IMR-90 (cell line): ENCODE data around the gene SLC27A1. TPM values are rescaled to one million over a fixed set of nuclear protein-coding genes. Genes with fewer than 3 reads are reported as not detected.

Experiments used
- ATAC-seq: fragments of 200-7000 bp; cut with Tn5 transposase; 2 replicates; pipeline ENCODE4 v1.9.1; 2020; ENCODE audit warnings: low read depth, mild to moderate bottlenecking, moderate library complexity
- BruUV-seq: library from RNA; stranded (reverse); fragments of 400-500 nt; replicated peaks from 2 replicates; lab custom pipeline; 2021; lab: Mats Ljungman, UMichigan
- CTCF ChIA-PET: fragments of 300-600 bp; formaldehyde crosslinking; extraction: SDS; loops from one replicate; lab custom pipeline; 2021; ENCODE audit warnings: antibody characterized with exemption; lab: Yijun Ruan, JAX
- POLR2A ChIA-PET: fragments of 300-600 bp; sonication (Branson Sonifier 250); formaldehyde crosslinking; loops from one replicate; lab custom pipeline; 2022; ENCODE audit warnings: antibody characterized with exemption; ENCODE audit not compliant: unreplicated experiment; lab: Charles Lee
- DNase-seq: peaks from one replicate; pipeline ENCODE4 v3.0.0; 2013
- H2AFZ ChIP-seq: replicated peaks from 2 replicates; pipeline ENCODE3; 2013; ENCODE audit warnings: low read length, mild to moderate bottlenecking; ENCODE audit not compliant: poor library complexity
- H2AK5ac ChIP-seq: 2 replicates; pipeline ENCODE4 v1.6.1; 2013; ENCODE audit warnings: low read depth, low read length, inconsistent platforms
- H2AK9ac ChIP-seq: replicated peaks from 2 replicates; pipeline ENCODE3; 2013; ENCODE audit warnings: mild to moderate bottlenecking, low read depth, low read length, moderate library complexity; ENCODE audit not compliant: poor library complexity
- H2BK120ac ChIP-seq: 2 replicates; pipeline ENCODE4 v1.6.1; 2013; ENCODE audit warnings: low read depth, low read length, inconsistent platforms
- H2BK15ac ChIP-seq: 3 replicates; pipeline ENCODE4 v1.6.1; 2013; ENCODE audit warnings: low read depth, low read length, inconsistent platforms
- H2BK20ac ChIP-seq: 2 replicates; pipeline ENCODE4 v1.6.1; 2013; ENCODE audit warnings: low read depth, mild to moderate bottlenecking, inconsistent platforms, low read length, moderate library complexity
- H2BK5ac ChIP-seq: 2 replicates; pipeline ENCODE4 v1.6.1; 2013; ENCODE audit warnings: mild to moderate bottlenecking, low read depth, low read length, inconsistent platforms; ENCODE audit not compliant: poor library complexity, severe bottlenecking
- H3K14ac ChIP-seq: replicated peaks from 2 replicates; pipeline ENCODE4 v1.6.1; 2013; ENCODE audit warnings: low read depth, low read length, inconsistent platforms
- H3K18ac ChIP-seq: 2 replicates; pipeline ENCODE4 v1.6.1; 2013; ENCODE audit warnings: low read depth, low read length, control low read depth
- H3K23ac ChIP-seq: 2 replicates; pipeline ENCODE4 v1.6.1; 2013; ENCODE audit warnings: low read depth, low read length, inconsistent platforms
- H3K27ac ChIP-seq: 2 replicates; pipeline ENCODE4 v1.5.1; 2013; ENCODE audit warnings: mild to moderate bottlenecking, control low read depth, low read length; ENCODE audit not compliant: insufficient read depth
- H3K27me3 ChIP-seq: 2 replicates; pipeline ENCODE4 v1.6.1; 2013; ENCODE audit warnings: low read length; ENCODE audit not compliant: control insufficient read depth, insufficient read depth
- H3K36me3 ChIP-seq: 2 replicates; pipeline ENCODE4 v1.6.1; 2013; ENCODE audit warnings: low read length, mixed read lengths; ENCODE audit not compliant: control insufficient read depth, insufficient read depth
- H3K4ac ChIP-seq: 2 replicates; pipeline ENCODE4 v1.6.1; 2013; ENCODE audit warnings: low read depth, low read length, inconsistent platforms
- H3K4me1 ChIP-seq: 2 replicates; pipeline ENCODE4 v1.6.1; 2013; ENCODE audit warnings: low read length, mixed read lengths; ENCODE audit not compliant: control insufficient read depth, insufficient read depth
- H3K4me2 ChIP-seq: 2 replicates; pipeline ENCODE4 v1.6.1; 2013; ENCODE audit warnings: low read depth, mild to moderate bottlenecking, control low read depth, low read length, moderate library complexity
- H3K4me3 ChIP-seq: 2 replicates; pipeline ENCODE4 v1.5.1; 2013; ENCODE audit warnings: low read depth, mild to moderate bottlenecking, control low read depth, low read length, moderate library complexity; ENCODE audit not compliant: insufficient read depth
- H3K56ac ChIP-seq: 2 replicates; pipeline ENCODE4 v1.6.1; 2013; ENCODE audit warnings: low read length, inconsistent platforms; ENCODE audit not compliant: insufficient read depth; ENCODE audit errors: extremely low read depth
- H3K79me1 ChIP-seq, 2 experiments: 2 replicates each; pipeline ENCODE4 v1.6.1; 2013; ENCODE audit warnings: low read length in 2 of 2, inconsistent platforms in 1 of 2, low read depth in 1 of 2
- H3K9ac ChIP-seq: 2 replicates; pipeline ENCODE4 v1.6.1; 2013; ENCODE audit warnings: low read depth, low read length, control low read depth
- H3K9me1 ChIP-seq: 2 replicates; pipeline ENCODE4 v1.6.1; 2013; ENCODE audit warnings: low read length, inconsistent platforms; ENCODE audit not compliant: insufficient read depth
- H3K9me3 ChIP-seq: 2 replicates; pipeline ENCODE4 v1.6.1; 2013; ENCODE audit warnings: low read length; ENCODE audit not compliant: control insufficient read depth, insufficient read depth
- H4K20me1 ChIP-seq: 2 replicates; pipeline ENCODE4 v1.6.1; 2013; ENCODE audit warnings: low read length, inconsistent platforms; ENCODE audit not compliant: insufficient read depth
- H4K5ac ChIP-seq: 2 replicates; pipeline ENCODE4 v1.6.1; 2013; ENCODE audit warnings: mild to moderate bottlenecking, low read depth, low read length, control low read depth
- H4K8ac ChIP-seq, 2 experiments: 2 replicates each; pipeline ENCODE4 v1.6.1; 2013; ENCODE audit warnings: low read depth in 2 of 2, low read length in 2 of 2, control low read depth in 1 of 2, inconsistent platforms in 1 of 2
- H4K91ac ChIP-seq: 2 replicates; pipeline ENCODE4 v1.6.1; 2013; ENCODE audit warnings: low read depth, low read length, inconsistent platforms; ENCODE audit not compliant: insufficient read depth
- CEBPB ChIP-seq: IDR thresholded peaks from 2 replicates; pipeline ENCODE4 v1.6.1; 2012; ENCODE audit warnings: low read depth, low read length, improper control_type of control experiment
- CHD1 ChIP-seq: IDR thresholded peaks from 2 replicates; pipeline ENCODE4 v1.6.1; 2012; ENCODE audit warnings: low read depth, low read length, improper control_type of control experiment
- CTCF ChIP-seq: conservative IDR thresholded peaks from 2 replicates; pipeline ENCODE4 v1.5.1; 2012; ENCODE audit warnings: mild to moderate bottlenecking, low read depth, low read length, improper control_type of control experiment
- ELK1 ChIP-seq: fragments of 150-350 bp; IDR thresholded peaks from 2 replicates; pipeline ENCODE4 v1.6.1; 2016; ENCODE audit warnings: low read depth, mild to moderate bottlenecking, low read length, moderate library complexity, borderline replicate concordance
- MAFK ChIP-seq: IDR thresholded peaks from 2 replicates; pipeline ENCODE4 v1.6.1; 2012; ENCODE audit warnings: low read depth, low read length, improper control_type of control experiment
- POLR2A ChIP-seq: IDR thresholded peaks from 2 replicates; pipeline ENCODE4 v1.6.1; 2012; ENCODE audit warnings: mild to moderate bottlenecking, low read depth, low read length
- SMC3 ChIP-seq: fragments of 150-350 bp; IDR thresholded peaks from 2 replicates; pipeline ENCODE4 v1.6.1; 2016; ENCODE audit warnings: low read depth, mild to moderate bottlenecking, antibody characterized with exemption, low read length, moderate library complexity
- USF2 ChIP-seq: fragments of 150-350 bp; IDR thresholded peaks from 2 replicates; pipeline ENCODE4 v1.6.1; 2017; ENCODE audit warnings: mild to moderate bottlenecking, antibody characterized with exemption, low read length, low read depth
- WGBS, 2 experiments: methylation state at CpG; one replicate each; pipeline versions ENCODE4 v1.1.5 to v1.1.7; 2013; ENCODE audit warnings: missing lambda C conversion rate in 2 of 2; ENCODE audit not compliant: insufficient read length in 1 of 2; ENCODE audit errors: extremely low coverage in 2 of 2; 5-methylcytosine and 5-hydroxymethylcytosine counted together
- dilution Hi-C: fragments of 300-500 bp; cut with HindIII; formaldehyde crosslinking; loops from one replicate; pipeline ENCODE4 v1.14.3; 2018; ENCODE audit warnings: low sequenced_read_pairs; ENCODE audit not compliant: unreplicated experiment
- in situ Hi-C: fragments of 300-500 bp; cut with MboI; formaldehyde crosslinking; loops from 3 replicates; pipeline ENCODE4 v1.14.3; 2019; ENCODE audit warnings: low sequenced_read_pairs, inconsistent platforms, mixed read lengths
- intact Hi-C: fragments of 100-400 bp; cut with micrococcal nuclease; formaldehyde crosslinking; loops from 2 replicates; pipeline ENCODE4 v1.10.0; 2022
- polyA plus RNA-seq, 3 experiments: library from polyadenylated mRNA; depleted of rRNA; stranded (reverse); fragments of >200 nt; gene quantifications; 2 replicates each; pipeline ENCODE4 v1.2.3, GENCODE V29; 2012; ENCODE audit warnings: low replicate concordance in 1 of 3
- total RNA-seq: library from RNA; depleted of rRNA; stranded (reverse); fragments of >200 nt; gene quantifications from 2 replicates; pipeline ENCODE4 v1.2.3, GENCODE V29; 2012

SLC27A1 gene
- total and polyA plus RNA-seq, 2 of the 4 experiments (the other 2 are of a cell fraction): 4.8 to 12.9 TPM

- Histone ChIP-seq H3K79me1 (peaks cover 19 to 72% of the 10 kb centered on the region in 2 experiments), H3K9me3 (no peaks in the 10 kb centered on the region), H2AK9ac (peak overlapping the region; percentile 29), H3K27ac (peak overlapping the region; percentile 46), H2BK20ac (no peak overlapping the region), H2BK5ac (peak overlapping the region; percentile 44), H2BK15ac (peak overlapping the region; percentile 53; the same call in 1 of the 3 replicates), H4K5ac (peak overlapping the region; percentile 21; the same call in 1 of the 2 replicates), H3K23ac (no peak overlapping the region; the same call in 1 of the 2 replicates), H3K9me1 (0 out of 2 replicates have a peak, but pooled peaks cover 3% of the 10 kb centered on the region), H3K4me1 (peaks cover 16% of the 10 kb centered on the region), H3K27me3 (no peaks in the 10 kb centered on the region), H4K8ac (peak overlapping the region; percentile 24 to 77; a peak in 1 of 4 replicates), H3K4me2 (peak overlapping the region; percentile 6), H2BK120ac (peak overlapping the region; percentile 50; the same call in 1 of the 2 replicates), H2AFZ (peak overlapping the region; percentile 58), H3K4me3 (no peak overlapping the region), H4K20me1 (peaks cover 9% of the 10 kb centered on the region; the same call in 1 of the 2 replicates), H3K14ac (peak overlapping the region; percentile 86), H3K18ac (peak overlapping the region; percentile 3; the same call in 1 of the 2 replicates), H3K9ac (no peak overlapping the region; the same call in 1 of the 2 replicates), H4K91ac (peak overlapping the region; percentile 50), H3K36me3 (no peaks in the 10 kb centered on the region), H2AK5ac (peak overlapping the region; percentile 89; the same call in 1 of the 2 replicates), H3K56ac (no peak overlapping the region), H3K4ac (peak overlapping the region; percentile 78; the same call in 1 of the 2 replicates)
- CTCF ChIA-PET: no interaction called here
- POLR2A ChIA-PET: no interaction called here
- dilution Hi-C loops (no loop called here), intact Hi-C loops (no loop called here), in situ Hi-C loops (no loop called here)
- no peak for TF ChIP-seq ELK1
- TF ChIP-seq CEBPB: no peak
- no peak for TF ChIP-seq POLR2A
- TF ChIP-seq SMC3: no peak
- TF ChIP-seq MAFK: no peak
- TF ChIP-seq USF2: no peak
- TF ChIP-seq CTCF: no peak
- TF ChIP-seq CHD1: no peak
- BruUV-seq: no TSS peak
- ATAC-seq: peak; percentile 48
- DNase-seq: peak; percentile 61
- WGBS, 2 experiments: 70% methylated on average over 4 of the region's 10 CpGs; no CpG with 5 or more reads in 1 of the 2 experiments
Observed at GRCh38 chr19:17475541-17476115, 5.3 kb downstream of the SLC27A1 start.
